GM12878 (cell line): Measurements from ENCODE around the gene XAGE3. TPM values are rescaled to one million over a fixed set of nuclear protein-coding genes. Genes with fewer than 3 reads are reported as not detected.
"Not testable (repeated sequence)": the region's sequence is repeated elsewhere in the genome, so short reads cannot be mapped to it uniquely, and the experiment has no call there.

Experiments
- ATAC-seq: fragments of 200-7000 bp; cut with Tn5 transposase; 3 replicates; pipeline ENCODE4 v1.9.1; 2020; ENCODE audit warnings: mild to moderate bottlenecking, moderate library complexity
- BruUV-seq: library from RNA; stranded (reverse); fragments of 400-500 nt; replicated peaks from 2 replicates; lab custom pipeline; 2021; lab: Mats Ljungman, UMichigan
- CTCF ChIA-PET: fragments of 300-600 bp; sonication (Branson Sonifier 250); formaldehyde crosslinking; extraction: SDS; loops from one replicate; lab custom pipeline; 2021; ENCODE audit warnings: inconsistent platforms; lab: Yijun Ruan, JAX
- POLR2A ChIA-PET: fragments of 350-600 bp; formaldehyde crosslinking; extraction: SDS; loops from one replicate; lab custom pipeline; 2021; ENCODE audit warnings: inconsistent platforms; lab: Charles Lee
- RAD21 ChIA-PET: fragments of 300-600 bp; sonication (Branson Sonifier 250); formaldehyde crosslinking; loops from one replicate; lab custom pipeline; 2023; ENCODE audit warnings: antibody characterized with exemption; ENCODE audit not compliant: unreplicated experiment; lab: Charles Lee
- SMC1A ChIA-PET: fragments of 300-600 bp; sonication (Branson Sonifier 250); formaldehyde crosslinking; loops from one replicate; lab custom pipeline; 2023; ENCODE audit not compliant: unreplicated experiment, uncharacterized antibody; lab: Charles Lee
- DNase-seq: peaks from one replicate; pipeline ENCODE4 v3.0.0-alpha.2; 2011; ENCODE audit warnings: low read depth, low spot score
- FAIRE-seq: peaks from 3 replicates; lab custom pipeline; 2011; peaks lifted over from hg19 to GRCh38; lab: Jason Lieb, UNC
- H2AFZ ChIP-seq: 2 replicates; pipeline ENCODE4 v1.6.0; 2011; ENCODE audit warnings: low read depth, low read length, control low read depth; ENCODE audit not compliant: control insufficient read depth
- H3K27ac ChIP-seq: 2 replicates; pipeline ENCODE4 v1.5.1; 2011; ENCODE audit warnings: control low read depth; ENCODE audit not compliant: control insufficient read depth, insufficient read depth
- H3K27me3 ChIP-seq, 2 experiments: replicated peaks in 1 of 2; 2 replicates each; pipeline versions ENCODE4 v1.6.0 to v1.6.1; 2011; ENCODE audit warnings: low read length in 1 of 2; ENCODE audit not compliant: control insufficient read depth in 2 of 2, insufficient read depth in 2 of 2
- H3K36me3 ChIP-seq, 2 experiments: 2 replicates each; pipeline ENCODE4 v1.5.1; 2011; ENCODE audit warnings: low read length in 1 of 2; ENCODE audit not compliant: control insufficient read depth in 2 of 2, insufficient read depth in 2 of 2
- H3K4me1 ChIP-seq: 2 replicates; pipeline ENCODE4 v1.6.1; 2011; ENCODE audit warnings: mild to moderate bottlenecking, low read length, moderate library complexity, mixed read lengths; ENCODE audit not compliant: control insufficient read depth, insufficient read depth
- H3K4me2 ChIP-seq: 2 replicates; pipeline ENCODE4 v1.6.0; 2011; ENCODE audit warnings: control low read depth; ENCODE audit not compliant: control insufficient read depth, insufficient read depth
- H3K4me3 ChIP-seq: fragments of 200-600 bp; sonication (generic); 2 replicates; pipeline ENCODE4 v1.5.1; 2016
- H3K79me2 ChIP-seq: 2 replicates; pipeline ENCODE4 v1.6.0; 2011; ENCODE audit warnings: low read length; ENCODE audit not compliant: control insufficient read depth, insufficient read depth
- H3K9ac ChIP-seq: 2 replicates; pipeline ENCODE4 v1.8.0; 2011; ENCODE audit warnings: low read length, control low read depth, mixed read lengths; ENCODE audit not compliant: control insufficient read depth, insufficient read depth
- H3K9me3 ChIP-seq: replicated peaks from 3 replicates; pipeline ENCODE4 v1.5.1; 2011; ENCODE audit warnings: mild to moderate bottlenecking, low read length; ENCODE audit not compliant: control insufficient read depth, insufficient read depth
- H4K20me1 ChIP-seq: 2 replicates; pipeline ENCODE4 v1.6.0; 2011; ENCODE audit not compliant: control insufficient read depth, insufficient read depth
- WGBS: methylation state at CpG from one replicate; pipeline ENCODE4 v1.1.6; 2016; ENCODE audit warnings: low lambda C conversion rate; ENCODE audit not compliant: insufficient replicate concordance, insufficient coverage; ENCODE audit errors: missing lambda C conversion rate; 5-methylcytosine and 5-hydroxymethylcytosine counted together
- in situ Hi-C: fragments of 300-500 bp; cut with MboI; formaldehyde crosslinking; loops from 9 replicates; pipeline ENCODE4 v1.14.3; 2018; ENCODE audit warnings: mixed read lengths
- intact Hi-C: fragments of 100-400 bp; cut with micrococcal nuclease; formaldehyde crosslinking; loops from one replicate; pipeline ENCODE4 v1.14.2; 2022; ENCODE audit not compliant: unreplicated experiment
- polyA plus RNA-seq, 11 experiments: library from polyadenylated mRNA; depleted of rRNA in 4 of 11; unstranded in 6 of 11; stranded (reverse) in 5 of 11; fragments of >200 nt; fragmentation: Nextera tagmentation in 4 of 11; fragmentation: Illumina TruSeq in 1 of 11; extraction: Ambion mirVana in 4 of 11; extraction: Trizol in 1 of 11; gene quantifications; 1 replicate in 1 of 11; 2 replicates in 10 of 11; pipeline versions ENCODE4 v1.2.1 to v1.2.3, GENCODE V29; 2011 to 2016; ENCODE audit warnings: inconsistent platforms in 2 of 11, missing spikeins in 2 of 11, low read depth in 1 of 11
- total RNA-seq, 4 experiments: library from RNA; depleted of rRNA in 3 of 4; stranded (reverse); fragments of >200 nt in 3 of 4; fragmentation: Illumina TruSeq in 1 of 4; extraction: Trizol in 1 of 4; gene quantifications; 2 replicates each; pipeline versions ENCODE4 v1.2.1 to v1.2.3, GENCODE V29; 2013 to 2021

The XAGE3 gene
- total and polyA plus RNA-seq, 10 of the 15 experiments (the other 5 are each of a cell fraction or from before 2014, with no cell fraction given), result not detected

DNA sequence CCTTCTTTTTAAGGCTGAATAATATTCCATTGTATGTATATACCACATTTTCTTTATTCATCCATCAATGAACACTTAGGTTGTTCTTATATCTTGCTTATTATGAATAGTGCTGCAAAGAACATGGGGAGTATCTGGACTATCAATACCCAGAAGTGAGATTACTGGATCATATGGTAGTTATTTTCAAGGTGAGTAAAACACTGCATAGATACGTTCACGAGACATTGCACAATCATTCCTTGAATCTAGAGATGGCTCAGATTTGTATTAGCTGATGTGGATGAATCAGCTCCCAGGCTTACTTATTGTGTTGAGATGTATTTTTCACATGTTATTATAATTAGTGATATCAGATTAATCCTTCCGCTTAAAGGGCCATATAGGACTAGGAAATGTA, 46.8 kb upstream of the XAGE3 start:
- H3K9ac ChIP-seq, SMC1A ChIA-PET, DNase-seq, H2AFZ ChIP-seq, BruUV-seq, CTCF ChIA-PET, H3K27ac ChIP-seq, intact Hi-C loops, H3K27me3 ChIP-seq, FAIRE-seq, H3K9me3 ChIP-seq, H4K20me1 ChIP-seq, H3K79me2 ChIP-seq, in situ Hi-C loops, H3K4me3 ChIP-seq, ATAC-seq, RAD21 ChIA-PET, H3K4me1 ChIP-seq, H3K4me2 ChIP-seq, H3K36me3 ChIP-seq, POLR2A ChIA-PET: not testable (repeated sequence)
- no CpG with 5 or more reads among the region's 3 CpGs for WGBS

DNA sequence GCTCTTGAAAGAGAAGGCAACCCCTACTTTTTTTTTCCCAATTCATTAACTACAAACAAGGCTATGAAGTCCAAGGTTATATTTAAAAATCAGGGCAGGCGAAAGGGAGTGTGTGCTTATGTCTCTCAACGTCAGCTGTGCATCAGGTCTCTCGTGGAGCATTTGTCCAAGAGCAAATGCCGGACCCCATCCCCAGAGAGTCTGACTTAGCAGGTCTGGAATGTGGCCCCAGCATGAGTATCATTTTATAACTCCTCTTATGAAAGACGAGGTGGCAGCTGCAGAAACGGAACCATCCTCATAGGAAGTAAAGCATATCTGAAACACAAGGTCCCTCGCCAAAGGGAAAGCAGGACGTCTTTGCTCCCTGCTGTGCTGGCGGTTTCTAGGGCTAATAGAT, 45.8 kb upstream of the XAGE3 start:
- H4K20me1 ChIP-seq, H3K4me1 ChIP-seq, ATAC-seq, H3K9me3 ChIP-seq, POLR2A ChIA-PET, intact Hi-C loops, H3K4me3 ChIP-seq, BruUV-seq, DNase-seq, FAIRE-seq, H2AFZ ChIP-seq, in situ Hi-C loops, H3K4me2 ChIP-seq, H3K79me2 ChIP-seq, SMC1A ChIA-PET, RAD21 ChIA-PET, H3K27me3 ChIP-seq, H3K27ac ChIP-seq, H3K9ac ChIP-seq, CTCF ChIA-PET, H3K36me3 ChIP-seq: not testable (repeated sequence)
- no CpG with 5 or more reads among the region's 9 CpGs for WGBS

DNA sequence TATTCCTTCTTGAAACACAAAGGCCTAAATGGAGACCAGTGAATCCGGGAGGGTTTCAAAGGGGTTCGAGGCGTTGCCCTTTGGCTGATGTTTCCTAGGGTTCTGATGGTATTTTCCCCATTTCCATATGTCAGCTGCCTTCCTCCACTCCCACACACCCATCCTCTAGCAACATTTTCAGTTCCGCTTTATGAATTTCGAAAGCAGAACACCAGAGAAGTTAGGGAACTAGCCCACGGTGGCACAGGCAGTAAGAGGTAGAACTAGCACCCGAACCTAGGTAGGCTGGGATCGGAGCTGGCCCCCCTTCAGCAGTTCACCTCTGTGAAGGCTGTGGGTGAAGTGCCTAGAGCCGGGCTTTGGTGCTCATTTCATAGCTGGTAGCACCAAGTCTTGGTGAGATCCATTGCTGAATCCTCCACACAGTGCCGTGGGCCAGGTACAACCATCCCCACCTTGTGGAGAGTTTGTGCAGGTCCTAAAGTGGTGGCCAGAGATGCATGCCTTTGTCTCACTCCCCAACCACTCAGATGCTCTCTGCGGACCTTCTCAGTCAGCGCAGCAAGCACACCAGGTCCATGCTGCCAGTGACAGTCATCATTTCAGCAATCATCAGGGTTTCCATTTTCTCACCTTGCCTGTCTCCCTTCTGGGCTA, 41.6 kb upstream of the XAGE3 start:
- H3K27me3 ChIP-seq, H3K9ac ChIP-seq, H3K36me3 ChIP-seq, H3K4me1 ChIP-seq, H3K79me2 ChIP-seq, H4K20me1 ChIP-seq, H2AFZ ChIP-seq, H3K4me2 ChIP-seq, DNase-seq, H3K27ac ChIP-seq, FAIRE-seq, CTCF ChIA-PET, POLR2A ChIA-PET, SMC1A ChIA-PET, BruUV-seq, in situ Hi-C loops, H3K4me3 ChIP-seq, H3K9me3 ChIP-seq, intact Hi-C loops, RAD21 ChIA-PET: not testable (repeated sequence)
- peak; percentile 68 for ATAC-seq
- WGBS, result no CpG with 5 or more reads among the region's 12 CpGs

GRCh38 chrX:52907900-52908299, 40.0 kb upstream of the XAGE3 start:
- H3K79me2 ChIP-seq, DNase-seq, FAIRE-seq, H3K9me3 ChIP-seq, CTCF ChIA-PET, POLR2A ChIA-PET, H4K20me1 ChIP-seq, SMC1A ChIA-PET, H3K4me1 ChIP-seq, ATAC-seq, H3K4me3 ChIP-seq, H2AFZ ChIP-seq, H3K9ac ChIP-seq, RAD21 ChIA-PET, H3K36me3 ChIP-seq, intact Hi-C loops, in situ Hi-C loops, H3K27me3 ChIP-seq, H3K4me2 ChIP-seq, BruUV-seq, H3K27ac ChIP-seq: not testable (repeated sequence)
- WGBS, result no CpG with 5 or more reads among the region's 17 CpGs
